ENCODE data around the gene PRR3.

GRCh38 chr6:30592287-30592686 is 35.2 kb downstream of the PRR3 start:
- TF ChIP-seq CTCF (IDR thresholded peaks at IDR 0.05) (no peak), POLR2A (IDR thresholded peaks at IDR 0.05) (no peak), POLR2AphosphoS5 (IDR thresholded peaks at IDR 0.05) (no peak), EP300 (IDR thresholded peaks at IDR 0.05) (no peak)

Data from gastroesophageal sphincter (tissue), 3 donors.